Activated CD4-positive, alpha-beta T cell treated with anti-CD3 and anti-CD28 coated beads, Interleukin-2, amount 50 U/mL, for 16 hours (primary cell): ENCODE data around the gene SPATA4.
"Not testable (repeated sequence)": the region's sequence is repeated elsewhere in the genome, so short reads cannot be mapped to it uniquely, and the experiment has no call there.

Experiments
- DNase-seq: peaks from one replicate; pipeline ENCODE4 v3.0.0-alpha.2; 2020

The SPATA4 gene

DNA sequence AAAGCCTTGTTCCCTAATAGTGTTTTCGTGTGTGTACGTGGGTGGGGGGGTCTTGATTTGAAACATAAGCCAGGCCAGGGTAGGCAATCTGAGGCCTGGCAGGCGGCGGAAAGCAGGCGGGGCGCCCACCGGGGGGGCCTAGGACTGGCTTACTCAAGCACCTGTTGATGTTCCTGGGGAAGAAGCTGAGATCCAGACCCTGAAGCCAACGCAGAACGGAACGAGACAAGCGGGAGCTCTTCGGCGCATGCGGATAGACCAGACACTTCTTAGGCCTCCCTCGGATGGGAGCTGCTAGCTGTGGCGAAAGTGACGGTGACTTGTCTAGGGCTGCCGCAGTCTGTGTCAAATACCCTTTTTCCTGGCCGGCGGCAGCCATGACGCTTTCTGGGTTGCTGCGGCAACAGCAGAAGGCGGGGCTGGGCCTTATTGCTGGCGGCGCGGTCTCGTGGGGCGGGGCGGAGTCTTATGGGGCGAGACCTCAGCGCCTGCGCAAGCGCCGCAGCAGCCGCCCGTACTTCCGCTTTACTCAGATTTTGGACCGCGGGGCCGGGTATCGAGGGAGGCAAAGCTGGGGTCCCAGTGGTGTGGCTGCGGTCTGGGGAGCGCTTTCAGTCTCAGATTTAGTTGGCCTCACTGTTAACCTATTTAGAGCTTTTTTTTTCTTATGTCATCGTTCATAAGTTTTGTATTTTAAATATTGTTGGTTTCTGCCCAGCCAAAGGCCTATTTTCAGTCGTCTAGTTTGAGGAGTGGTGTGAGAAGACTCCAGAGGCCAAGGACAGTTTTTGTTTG, at the start of gene SPATA4:
Gene SPATA4, minus strand, starts transcription at position 402 of the 795 bp plus-strand sequence. Its CDS starts 23 bp downstream, at position 379.
- peak; percentile 96 for DNase-seq

DNA sequence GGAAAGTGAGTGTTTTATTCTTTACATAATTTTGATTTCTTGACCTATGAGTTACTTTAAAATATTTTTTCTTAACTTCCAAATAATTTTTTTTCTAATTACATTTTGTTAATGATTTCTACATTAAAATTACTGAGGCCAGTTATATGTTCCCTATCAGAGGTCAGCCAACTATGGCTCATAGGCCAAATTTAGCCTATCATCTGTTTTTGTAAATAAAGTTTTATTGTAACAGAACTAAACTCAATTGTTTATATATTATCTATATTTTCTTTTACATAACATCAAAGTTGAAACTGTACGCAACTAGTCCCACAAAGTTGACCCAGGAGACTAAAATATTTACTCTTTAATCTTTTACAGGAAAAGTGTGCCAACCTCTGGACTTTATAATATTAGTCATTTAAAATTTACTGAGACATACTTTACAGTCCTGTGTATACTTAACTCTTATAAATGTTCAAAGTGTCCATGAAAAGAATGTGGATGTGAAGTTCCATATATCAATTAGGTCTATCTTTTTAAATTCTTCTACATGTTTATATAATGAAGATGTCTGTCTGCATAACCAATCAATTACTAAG, 47.5 kb upstream of the SPATA4 start:
- no peak for DNase-seq

DNA sequence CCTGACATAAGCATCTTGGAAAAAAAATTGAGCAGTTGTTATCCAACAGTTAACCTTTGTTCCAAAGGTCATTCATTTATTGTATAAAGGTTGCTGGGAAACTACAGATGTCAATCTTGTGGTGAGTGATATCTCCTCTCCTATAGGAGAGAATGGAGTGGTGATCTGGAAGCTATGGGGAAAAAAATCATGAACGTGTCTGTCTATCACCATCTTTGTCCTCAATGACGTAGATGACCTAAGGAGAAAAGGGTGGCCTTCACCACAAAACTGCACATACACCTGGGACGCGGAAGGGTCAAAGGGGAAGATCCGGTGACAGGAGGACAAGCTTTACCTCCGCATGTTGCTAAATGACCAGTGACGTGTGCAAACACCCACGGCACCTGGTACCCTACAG, 46.3 kb upstream of the SPATA4 start:
- no peak for DNase-seq

DNA sequence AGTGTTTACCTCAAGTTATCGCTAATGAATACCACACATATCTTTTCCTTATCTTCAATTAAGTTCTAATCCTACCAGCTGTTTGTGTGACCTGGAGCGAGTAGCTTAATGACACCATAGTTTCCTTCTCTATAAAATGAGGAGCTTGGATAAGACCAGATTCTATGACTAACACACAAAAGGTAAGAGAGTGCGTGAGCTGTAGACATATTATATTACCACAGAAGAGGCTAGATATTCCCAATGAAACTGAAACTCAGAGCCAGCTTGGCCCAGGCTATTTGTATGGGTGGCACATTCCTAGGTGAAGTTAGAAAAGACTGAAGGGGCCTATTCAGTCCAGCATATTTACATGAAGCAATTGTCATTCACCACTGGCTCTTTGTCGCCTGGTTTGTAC, 43.4 kb upstream of the SPATA4 start:
- no peak for DNase-seq

DNA sequence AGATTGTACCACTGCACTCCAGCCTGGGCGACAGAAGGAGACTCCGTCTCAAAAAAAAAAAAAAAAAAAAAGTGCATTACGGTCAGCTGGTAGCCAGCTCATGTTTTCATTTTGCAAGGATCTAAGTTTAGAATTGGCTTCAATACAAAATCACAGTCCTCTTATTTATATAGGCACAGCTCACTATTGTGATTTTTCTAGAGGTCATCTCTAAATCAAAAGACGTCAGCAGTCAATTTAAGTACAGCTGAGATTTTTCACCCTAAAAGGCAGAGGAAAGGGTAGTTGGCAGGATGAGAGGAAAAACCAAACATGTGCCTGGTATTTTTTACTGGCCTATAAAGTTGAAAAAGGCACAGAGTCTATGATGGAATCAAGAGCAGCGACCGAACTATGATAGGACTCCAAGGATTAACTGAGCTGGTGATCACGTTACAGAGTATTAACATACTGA, 42.8 kb upstream of the SPATA4 start:
- no peak for DNase-seq

DNA sequence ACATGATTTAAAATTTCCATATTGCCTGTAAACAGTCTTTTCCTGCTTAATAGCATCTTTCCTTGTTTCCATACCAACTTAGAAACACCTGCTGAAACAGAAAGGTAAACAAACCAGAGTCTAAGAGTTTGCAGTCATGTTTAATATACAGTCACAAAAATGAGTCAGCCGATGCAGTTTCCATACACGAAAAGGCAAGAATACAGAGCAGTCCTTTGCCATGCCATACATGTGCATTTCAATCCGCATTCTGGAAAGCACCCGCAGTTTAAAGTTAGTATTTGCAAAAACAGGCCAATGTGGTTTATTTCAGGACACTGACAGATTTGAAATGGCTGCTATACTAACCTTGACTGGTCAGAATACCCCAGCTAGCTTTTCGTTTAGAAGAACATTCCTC, 41.6 kb upstream of the SPATA4 start:
- no peak for DNase-seq

DNA sequence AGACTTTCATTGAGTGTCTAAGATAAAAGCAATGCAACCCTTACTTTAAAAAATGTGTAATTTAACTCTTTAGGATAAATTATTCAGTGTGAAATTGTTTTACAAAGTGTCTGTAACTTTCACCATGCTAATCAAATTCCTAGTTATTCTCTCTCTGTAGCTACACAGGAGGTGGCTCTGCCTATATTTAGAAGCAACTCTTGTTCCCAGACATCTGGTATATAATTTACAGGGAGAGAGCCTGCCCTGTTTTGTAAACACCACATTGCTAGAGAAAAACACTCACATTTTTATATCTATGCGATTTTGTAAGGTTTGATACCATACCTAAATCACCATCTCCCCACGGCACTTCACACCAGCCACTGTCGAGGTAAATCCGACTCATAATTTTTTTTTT, 35.5 kb upstream of the SPATA4 start:
- DNase-seq: no peak

DNA sequence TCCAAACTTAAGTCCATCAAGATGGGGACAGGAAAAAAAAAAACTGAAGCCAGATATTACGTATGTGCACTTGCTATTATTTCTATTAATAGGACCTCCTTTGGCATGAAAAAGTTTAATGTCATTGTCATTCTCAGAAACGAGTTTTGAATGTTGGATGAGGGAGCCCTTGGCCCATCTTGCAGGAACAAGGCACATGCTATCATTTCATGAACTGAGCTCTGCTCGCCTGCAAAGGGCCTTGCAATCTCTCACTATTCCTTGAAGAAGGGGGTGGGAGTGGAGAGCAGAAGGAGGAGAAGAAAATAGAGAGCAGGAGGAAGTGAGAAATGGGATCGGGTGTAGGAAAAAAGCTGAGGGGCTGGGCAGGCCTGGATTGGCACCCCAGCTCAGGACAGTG, 34.3 kb upstream of the SPATA4 start:
- no peak for DNase-seq

DNA sequence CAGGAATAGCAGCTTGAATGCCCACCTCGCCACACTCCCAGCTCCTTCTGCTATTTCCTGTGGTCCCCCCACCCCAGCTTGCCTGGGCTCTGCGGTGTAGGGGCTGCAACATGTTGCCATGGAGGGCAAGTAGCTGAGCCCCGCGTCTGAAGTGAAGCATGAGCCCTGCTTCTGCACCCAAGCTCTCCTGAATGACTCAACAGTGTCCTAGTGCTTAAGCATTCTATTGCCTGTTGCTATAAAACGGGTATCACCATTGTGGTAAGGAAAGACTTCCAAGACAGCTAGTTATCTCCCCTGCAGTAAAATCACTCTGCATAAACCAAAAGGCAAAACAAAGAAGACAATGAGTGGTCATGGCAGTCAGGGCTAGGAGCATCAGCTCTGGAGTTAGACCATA, 31.4 kb upstream of the SPATA4 start:
- no peak for DNase-seq

DNA sequence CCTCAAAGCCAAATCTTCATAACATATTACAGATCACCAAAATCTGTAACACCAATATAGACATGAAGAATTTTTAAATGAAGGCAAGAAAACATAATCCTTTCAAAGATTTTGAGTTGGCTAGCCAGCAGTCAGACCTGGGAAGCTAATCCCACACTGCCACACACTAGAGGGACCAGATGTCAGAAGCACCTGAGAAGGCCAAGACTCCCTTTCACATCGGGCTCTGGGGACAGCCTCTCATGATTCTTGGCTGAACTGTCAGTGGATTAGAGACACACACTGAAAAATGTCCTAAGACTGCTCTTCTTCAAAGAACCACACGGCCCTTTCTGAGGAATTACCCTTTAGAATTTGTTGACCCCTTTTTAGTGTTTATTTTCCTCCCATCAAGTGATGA, 28.2 kb upstream of the SPATA4 start:
- no peak for DNase-seq

DNA sequence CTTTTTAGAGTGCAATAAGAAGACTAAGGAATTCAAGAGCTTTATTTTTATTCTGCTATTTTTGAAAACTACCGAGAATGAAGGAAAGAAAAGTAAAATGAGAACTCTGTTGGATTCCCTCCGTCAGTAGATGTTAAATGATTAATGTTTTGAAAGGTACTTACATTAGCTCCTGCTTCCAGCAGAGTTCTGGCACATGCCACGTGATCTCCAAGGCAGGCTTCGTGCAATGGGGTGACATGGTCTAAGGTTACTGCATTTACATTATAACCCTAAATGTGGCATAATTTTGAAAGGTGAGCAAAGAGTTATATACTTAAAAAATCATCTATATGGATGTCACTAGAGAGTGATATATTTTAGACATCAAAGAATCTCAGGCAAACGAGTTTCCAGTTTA, 26.8 kb upstream of the SPATA4 start:
- no peak for DNase-seq

DNA sequence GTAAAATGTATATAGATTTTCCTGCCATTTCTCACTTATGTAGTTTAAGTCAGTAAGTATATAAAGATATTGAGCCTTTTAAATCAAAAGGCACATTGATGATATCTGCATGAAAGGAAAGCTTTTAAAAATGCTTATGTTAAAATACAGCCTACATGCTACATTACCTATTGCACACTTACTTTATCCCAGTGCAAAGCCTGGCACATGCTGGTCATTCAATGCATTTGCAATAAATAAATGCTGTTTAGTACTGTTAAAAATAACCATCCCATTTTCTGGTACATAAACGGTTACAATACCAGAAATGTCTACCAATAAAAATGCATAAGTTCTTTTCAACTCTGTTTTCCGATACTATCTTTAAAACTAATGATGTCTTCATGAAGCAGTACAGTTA, 22.1 kb upstream of the SPATA4 start:
- no peak for DNase-seq

DNA sequence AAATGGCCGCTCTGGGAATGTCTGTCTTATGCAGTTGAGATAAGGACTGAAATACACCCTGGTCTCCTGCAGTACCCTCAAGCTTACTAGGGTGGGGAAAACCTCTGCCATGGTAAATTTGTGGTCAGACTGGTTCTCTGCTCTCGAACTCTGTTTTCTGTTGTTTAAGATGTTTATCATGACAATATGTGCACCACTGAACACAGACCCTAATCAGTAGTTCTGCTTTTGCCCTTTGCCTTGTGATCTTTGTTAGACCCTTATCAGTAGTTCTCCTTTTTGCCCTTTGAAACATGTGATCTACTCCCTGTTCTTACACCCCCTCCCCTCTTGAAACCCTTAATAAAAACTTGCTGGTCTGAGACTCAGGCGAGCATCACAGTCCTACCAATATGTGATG, 17.0 kb upstream of the SPATA4 start:
- not testable (repeated sequence) for DNase-seq

DNA sequence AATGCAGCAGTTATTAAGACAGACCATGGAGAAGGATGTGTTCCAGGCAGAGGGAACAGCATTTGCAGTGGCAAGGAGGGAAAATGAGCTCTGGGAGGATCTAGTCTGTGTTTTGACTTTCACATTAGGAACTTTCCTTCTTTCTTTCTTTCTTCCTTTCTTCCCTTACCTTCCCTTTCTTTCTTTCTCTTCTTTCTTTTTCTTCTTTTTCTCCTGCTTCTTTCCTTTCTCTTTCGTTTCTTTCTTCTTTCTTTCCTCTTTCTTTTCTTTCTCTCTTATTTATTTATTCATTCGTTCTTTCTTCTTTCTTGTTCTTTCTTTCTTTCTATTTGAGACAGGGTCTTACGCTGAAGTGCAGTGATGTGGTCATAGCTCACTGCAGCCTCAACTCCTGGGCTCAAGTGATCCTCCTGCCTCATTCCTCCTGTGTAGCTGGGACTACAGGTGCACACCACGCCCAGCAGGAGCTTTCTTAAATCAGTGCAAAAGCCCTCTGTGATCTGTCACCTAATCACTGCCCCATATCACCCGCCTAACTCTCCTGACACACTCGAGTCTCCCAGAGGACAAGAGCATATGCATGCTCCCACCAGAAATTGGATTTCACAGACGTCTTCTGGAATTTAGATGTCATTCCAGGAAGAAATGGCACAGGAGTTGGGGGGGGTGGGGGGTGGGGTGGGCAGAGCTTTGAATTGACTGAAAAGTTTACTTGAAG, 15.4 kb upstream of the SPATA4 start:
- no peak for DNase-seq

DNA sequence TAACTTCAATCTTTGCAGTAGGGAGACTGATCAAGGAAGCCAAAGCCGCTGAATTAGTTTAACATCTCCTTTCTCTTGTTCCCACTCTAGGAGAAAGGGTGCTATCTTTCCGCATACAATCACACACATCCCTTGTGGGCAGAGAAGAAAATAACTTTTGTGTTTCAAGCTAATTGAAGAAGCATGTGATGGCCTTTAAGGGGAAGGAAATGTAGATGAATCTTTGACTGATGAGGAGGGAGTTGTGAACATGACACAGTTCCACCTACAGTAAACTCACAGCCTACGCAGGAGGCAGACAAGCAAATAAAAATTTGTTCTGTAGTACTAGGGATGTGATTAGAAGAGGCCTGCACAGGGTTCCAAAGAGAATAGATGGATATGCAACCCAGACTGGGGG, 14.7 kb upstream of the SPATA4 start:
- DNase-seq: no peak

DNA sequence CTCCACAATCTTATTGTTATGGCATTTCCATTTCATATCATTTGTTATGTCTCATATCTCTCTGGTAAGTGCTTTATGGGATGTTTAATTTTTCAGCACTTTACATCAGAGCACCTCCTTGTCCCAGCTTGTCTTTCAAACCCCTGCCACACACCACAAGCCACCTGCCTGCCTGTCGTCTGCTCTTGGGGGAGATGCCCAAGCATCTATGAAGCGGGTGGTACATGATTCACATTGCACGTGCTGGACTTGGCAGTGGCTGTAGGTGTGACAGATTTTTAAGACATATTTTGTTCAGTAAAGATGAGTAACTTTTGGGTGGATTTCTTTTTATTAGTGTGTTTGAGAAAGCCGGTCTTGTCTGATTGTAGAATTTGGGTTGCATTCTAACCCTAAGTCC, 14.2 kb upstream of the SPATA4 start:
- DNase-seq: no peak

DNA sequence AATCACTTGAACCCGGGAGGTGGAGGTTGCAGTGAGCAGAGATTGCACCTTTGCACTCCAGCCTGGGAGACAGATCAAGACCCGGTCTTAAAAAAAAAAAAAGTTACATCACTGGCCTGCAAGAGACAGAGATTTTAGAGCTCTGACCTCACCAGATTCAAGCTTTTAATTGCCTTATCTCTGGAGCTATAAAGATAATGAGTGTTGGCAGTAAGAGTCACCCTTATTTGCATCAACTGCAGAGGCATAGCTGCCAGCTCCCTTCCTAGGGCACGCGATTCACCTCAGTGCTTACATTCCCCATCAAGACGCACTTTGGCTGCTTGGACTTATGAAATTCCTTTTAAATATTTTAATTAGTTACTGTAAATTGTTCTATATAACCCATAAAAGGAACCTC, 12.5 kb upstream of the SPATA4 start:
- no peak for DNase-seq

DNA sequence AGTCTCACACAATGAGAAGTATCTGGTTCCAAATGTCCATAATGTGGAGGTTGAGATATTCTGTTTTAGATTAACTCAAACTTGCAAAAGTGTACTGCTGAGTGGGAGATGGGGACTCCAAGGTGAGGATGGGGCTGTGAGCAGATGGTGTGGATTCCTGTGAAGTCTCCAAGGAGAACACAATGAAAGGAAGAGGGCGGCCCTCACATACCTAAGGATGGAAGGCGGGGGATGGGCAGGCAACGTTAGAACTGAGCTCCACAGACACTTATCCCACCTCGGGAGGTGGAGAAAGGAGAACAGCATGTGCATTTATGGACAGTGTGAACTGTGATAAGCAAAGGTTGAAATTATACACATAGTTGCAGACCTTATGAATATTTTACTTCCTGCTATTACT, 9.9 kb upstream of the SPATA4 start:
- DNase-seq: no peak

DNA sequence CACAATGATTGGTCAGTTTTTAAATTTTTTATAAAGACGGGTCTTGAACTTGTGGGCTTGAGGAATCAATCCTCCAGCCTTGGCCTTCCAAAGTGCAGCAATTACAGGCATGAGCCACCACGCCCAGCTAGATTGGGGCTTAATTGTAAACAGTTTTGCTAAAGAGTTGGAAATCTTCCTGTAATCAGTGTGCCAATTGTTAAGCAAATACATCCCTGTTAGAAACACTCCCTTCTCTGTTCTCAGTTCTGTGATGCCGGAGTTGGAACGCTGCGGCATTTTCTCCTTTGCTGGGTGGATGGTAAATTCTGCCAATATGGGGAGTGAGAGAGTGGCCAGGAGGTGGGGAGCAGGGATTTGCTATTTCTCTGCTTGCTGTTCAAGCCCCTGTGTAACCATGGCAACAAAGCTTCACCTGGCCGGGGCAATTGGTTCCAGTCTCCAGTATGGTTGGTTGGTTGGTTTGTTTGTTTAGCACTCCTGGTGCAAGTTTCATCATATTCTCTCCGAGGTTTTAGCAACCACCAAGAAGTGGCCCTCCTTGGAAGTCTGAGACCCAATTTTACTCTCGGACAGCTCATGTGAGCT, 3.0 kb upstream of the SPATA4 start:
- DNase-seq: no peak

DNA sequence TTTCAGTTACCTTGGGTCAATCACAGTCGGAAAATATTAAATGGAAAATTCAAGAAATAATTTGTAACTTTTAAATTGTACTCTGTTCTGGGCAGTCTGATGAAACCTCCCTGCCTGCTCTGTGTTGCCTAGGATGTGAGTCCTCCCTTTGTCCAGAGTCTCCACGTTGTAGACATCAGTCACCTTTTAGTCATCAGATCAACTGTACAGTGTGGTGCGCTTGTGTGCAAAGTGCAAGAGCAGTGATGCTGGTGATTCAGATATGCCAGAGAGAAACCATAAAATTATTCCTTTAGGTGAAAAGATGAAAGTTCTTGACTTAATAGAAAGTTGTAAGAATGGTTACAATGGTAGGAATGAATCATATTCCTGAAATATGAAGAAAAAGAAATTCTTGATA, 1.4 kb downstream of the SPATA4 start:
- peak; percentile 76 for DNase-seq

DNA sequence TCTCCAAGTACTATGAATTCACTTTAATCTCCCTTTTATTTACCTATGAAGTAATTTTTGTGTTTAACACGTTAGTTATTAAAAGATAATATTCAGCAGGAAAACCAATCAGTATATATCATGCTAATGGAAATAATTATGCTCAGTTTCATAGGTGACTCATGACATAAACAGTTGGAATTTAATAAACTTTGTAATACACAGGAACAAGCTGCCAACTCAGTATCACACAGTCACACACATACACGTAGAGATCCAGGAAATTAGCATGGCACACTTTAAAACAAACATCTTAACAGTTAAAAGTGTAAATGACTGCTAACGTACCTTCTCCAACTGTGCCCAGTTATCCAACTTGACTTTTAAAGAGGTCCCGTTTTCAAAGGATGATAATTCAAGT, 2.3 kb downstream of the SPATA4 start:
- DNase-seq: no peak

DNA sequence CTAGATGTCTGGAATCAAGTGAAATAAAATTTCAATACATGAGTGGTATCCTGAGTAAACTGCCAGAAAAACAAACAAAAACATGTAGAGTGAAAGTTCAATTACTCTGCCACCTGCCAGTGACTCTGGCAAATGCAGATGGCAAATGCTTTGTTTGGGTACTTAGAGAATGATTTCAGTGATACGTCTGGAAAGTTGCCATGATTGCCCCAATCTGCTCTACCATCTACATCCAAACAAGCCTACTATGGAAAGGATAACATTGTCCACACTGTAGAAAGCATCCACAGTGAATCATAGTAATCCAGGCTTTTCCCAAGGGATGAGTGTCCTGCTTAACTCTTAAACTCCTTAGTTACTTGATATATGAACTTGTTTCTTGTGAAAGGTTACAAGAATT, 3.4 kb downstream of the SPATA4 start:
- no peak for DNase-seq

DNA sequence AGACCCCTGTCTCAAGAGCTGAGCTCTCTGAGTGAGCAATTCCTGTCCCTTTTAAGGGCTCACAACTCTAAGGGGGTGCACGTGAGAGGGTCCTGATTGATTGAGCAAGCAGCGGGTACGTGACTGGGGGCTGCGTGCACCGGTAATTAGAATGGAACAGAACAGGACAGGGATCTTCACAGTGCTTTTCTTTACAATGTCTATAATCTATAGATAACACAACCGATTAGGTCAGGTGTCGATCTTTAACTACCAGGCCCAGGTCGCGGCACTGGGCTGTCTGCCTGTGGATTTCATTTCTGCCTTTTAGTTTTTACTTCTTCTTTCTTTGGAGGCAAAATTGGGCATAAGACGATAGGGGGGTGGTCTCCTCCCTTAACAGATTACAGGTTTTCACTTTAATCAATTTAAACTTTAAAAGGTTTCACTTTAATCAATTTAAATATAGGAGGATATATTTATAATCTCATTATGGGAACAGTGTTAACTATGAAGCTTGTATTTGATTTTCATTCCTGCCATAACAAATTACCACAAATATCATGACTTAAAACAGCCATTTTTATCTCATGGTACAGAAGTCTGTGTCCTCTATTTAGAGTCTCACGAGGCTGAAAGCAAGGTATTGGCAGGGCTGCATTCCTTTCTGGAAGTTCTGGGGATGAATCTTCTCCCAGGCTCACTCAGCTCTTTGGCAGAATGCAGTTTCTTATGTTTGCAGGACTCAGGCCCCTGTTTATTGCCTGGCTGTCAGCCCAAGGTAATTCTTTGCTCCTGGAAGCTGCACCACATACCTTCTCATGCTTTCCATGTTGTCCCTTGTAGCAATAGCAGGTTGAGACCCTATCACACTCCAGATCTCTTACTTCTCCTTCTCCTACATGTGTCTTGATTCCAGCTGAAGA, 5.2 kb downstream of the SPATA4 start:
- DNase-seq: no peak
